K562 (cell line): Measurements from ENCODE around the gene DMBT1. TPM values are rescaled to one million over a fixed set of nuclear protein-coding genes. Genes with fewer than 3 reads are reported as not detected.

Experiments
- ATAC-seq: fragments of 200-7000 bp; cut with Tn5 transposase; 3 replicates; pipeline ENCODE4 v1.9.1; 2020; ENCODE audit warnings: moderate library complexity
- BruUV-seq: library from RNA; stranded (reverse); fragments of 400-500 nt; replicated peaks from 2 replicates; lab custom pipeline; 2021; lab: Mats Ljungman, UMichigan
- CTCF ChIA-PET: fragments of 300-600 bp; formaldehyde crosslinking; extraction: SDS; loops from one replicate; lab custom pipeline; 2021; ENCODE audit warnings: low intra/inter-chr PET ratio; lab: Yijun Ruan, JAX
- POLR2A ChIA-PET: fragments of 300-600, 350-650 bp; sonication (Branson Sonifier 250); formaldehyde crosslinking; extraction: SDS; loops from one replicate; lab custom pipeline; 2021; ENCODE audit warnings: antibody characterized with exemption, inconsistent platforms; lab: Yijun Ruan, JAX
- DNase-seq, 4 experiments: peaks; one replicate each; pipeline versions ENCODE4 v3.0.0 to v3.0.0-alpha.2; 2011 to 2018; ENCODE audit warnings: low spot score in 3 of 4, mixed read lengths in 3 of 4; ENCODE audit errors: extremely low read depth in 1 of 4
- FAIRE-seq: peaks from 2 replicates; lab custom pipeline; 2011; peaks lifted over from hg19 to GRCh38; lab: Jason Lieb, UNC
- H2AFZ ChIP-seq: 2 replicates; pipeline ENCODE4 v1.6.0; 2011; ENCODE audit warnings: low read depth, low read length, control low read depth, inconsistent platforms
- H3K27ac ChIP-seq: fragments of 200-600 bp; 3 replicates; pipeline ENCODE4 v1.8.0; 2011; ENCODE audit warnings: low read depth, mild to moderate bottlenecking, control low read depth, inconsistent platforms, low read length, moderate library complexity, mixed read lengths; ENCODE audit errors: extremely low read depth
- H3K27me3 ChIP-seq, 2 experiments: fragments of 300-600 bp in 1 of 2; 2 replicates in 1 of 2; 3 replicates in 1 of 2; pipeline versions ENCODE4 v1.6.0 to v1.8.0; 2011; ENCODE audit warnings: inconsistent platforms in 2 of 2, low read length in 2 of 2, mild to moderate bottlenecking in 1 of 2, mixed read lengths in 1 of 2, moderate library complexity in 1 of 2; ENCODE audit not compliant: control insufficient read depth in 2 of 2, insufficient read depth in 2 of 2
- H3K36me3 ChIP-seq: fragments of 300-600 bp; 3 replicates; pipeline ENCODE4 v1.8.0; 2011; ENCODE audit warnings: mild to moderate bottlenecking, low read length, inconsistent platforms; ENCODE audit not compliant: control insufficient read depth, insufficient read depth
- H3K4me1 ChIP-seq, 2 experiments: fragments of 200-600 bp in 1 of 2; replicated peaks in 1 of 2; 2 replicates in 1 of 2; 3 replicates in 1 of 2; pipeline versions ENCODE4 v1.5.1 to v1.8.0; 2011; ENCODE audit warnings: inconsistent platforms in 2 of 2, low read length in 2 of 2, mild to moderate bottlenecking in 1 of 2, mixed read lengths in 1 of 2, moderate library complexity in 1 of 2; ENCODE audit not compliant: control insufficient read depth in 2 of 2, insufficient read depth in 2 of 2
- H3K4me2 ChIP-seq: 2 replicates; pipeline ENCODE4 v1.6.1; 2011; ENCODE audit warnings: low read length, control low read depth, inconsistent platforms, mixed read lengths; ENCODE audit not compliant: insufficient read depth
- H3K4me3 ChIP-seq: fragments of 200-600 bp; sonication (generic), shearing (Covaris generic); 2 replicates; pipeline ENCODE4 v1.5.1; 2016; ENCODE audit warnings: control low read depth, inconsistent platforms
- H3K79me2 ChIP-seq: fragments of 200-600 bp; 3 replicates; pipeline ENCODE4 v1.8.0; 2011; ENCODE audit warnings: low read length, inconsistent platforms; ENCODE audit not compliant: control insufficient read depth, insufficient read depth
- H3K9ac ChIP-seq, 2 experiments: 2 replicates each; pipeline versions ENCODE4 v1.6.0 to v1.6.1; 2011; ENCODE audit warnings: low read depth in 2 of 2, low read length in 2 of 2, control low read depth in 1 of 2, inconsistent platforms in 1 of 2, mild to moderate bottlenecking in 1 of 2, mixed read lengths in 1 of 2; ENCODE audit not compliant: insufficient read depth in 1 of 2
- H3K9me1 ChIP-seq: one replicate; pipeline ENCODE4 v1.6.0; 2011; ENCODE audit warnings: inconsistent platforms, mild to moderate bottlenecking, low read length, moderate library complexity; ENCODE audit not compliant: control insufficient read depth, insufficient read depth
- H3K9me3 ChIP-seq: replicated peaks from 2 replicates; pipeline ENCODE4 v1.5.1; 2011; ENCODE audit warnings: low read depth, low read length, inconsistent platforms; ENCODE audit not compliant: control insufficient read depth, insufficient read depth
- H4K20me1 ChIP-seq: replicated peaks from 2 replicates; pipeline ENCODE4 v1.6.1; 2011; ENCODE audit warnings: low read length, inconsistent platforms, mixed read lengths; ENCODE audit not compliant: control insufficient read depth, insufficient read depth
- ARID3B ChIP-seq: fragments of 250-450 bp; sonication (Bioruptor Pico); IDR thresholded peaks from 2 replicates; pipeline ENCODE4 v1.4.0; 2020; ENCODE audit warnings: borderline replicate concordance
- C11orf30 ChIP-seq: fragments of 450-650 bp; IDR thresholded peaks from 2 replicates; pipeline ENCODE4 v1.6.1; 2016; ENCODE audit warnings: low read depth, mild to moderate bottlenecking
- ERF ChIP-seq: fragments of 450-650 bp; formaldehyde crosslinking; IDR thresholded peaks from 2 replicates; pipeline ENCODE4 v1.4.0; 2020; ENCODE audit warnings: mild to moderate bottlenecking, mixed read lengths
- ESRRA ChIP-seq: fragments of 450-650 bp; IDR thresholded peaks from 2 replicates; pipeline ENCODE4 v1.6.1; 2014; ENCODE audit warnings: low read depth, mild to moderate bottlenecking, moderate library complexity, borderline replicate concordance
- HNRNPH1 ChIP-seq: fragments of 200-400 bp; formaldehyde crosslinking; optimal IDR thresholded peaks from 2 replicates; pipeline ENCODE3; 2017; ENCODE audit warnings: low read depth, mild to moderate bottlenecking, low read length, moderate library complexity
- JUNB ChIP-seq: fragments of 450-650 bp; formaldehyde crosslinking; conservative IDR thresholded peaks from 2 replicates; pipeline ENCODE4 v1.4.0; 2020; ENCODE audit warnings: mild to moderate bottlenecking
- KHSRP ChIP-seq: fragments of 450-650 bp; IDR thresholded peaks from 2 replicates; pipeline ENCODE4 v1.6.1; 2017
- MXD1 ChIP-seq: fragments of 250-450 bp; sonication (Bioruptor Pico); IDR thresholded peaks from 2 replicates; pipeline ENCODE4 v1.8.0; 2021; ENCODE audit warnings: borderline replicate concordance, mild to moderate bottlenecking, moderate library complexity; ENCODE audit not compliant: poor library complexity, severe bottlenecking
- NELFE ChIP-seq: IDR thresholded peaks from 2 replicates; pipeline ENCODE4 v1.6.1; 2011; ENCODE audit warnings: mild to moderate bottlenecking; ENCODE audit not compliant: insufficient read depth, insufficient read length
- NUFIP1 ChIP-seq: fragments of 450-650 bp; IDR thresholded peaks from 2 replicates; pipeline ENCODE4 v1.6.1; 2018; ENCODE audit not compliant: partially characterized antibody
- POLR2B ChIP-seq: fragments of 450-650 bp; IDR thresholded peaks from 2 replicates; pipeline ENCODE4 v1.6.1; 2018; ENCODE audit warnings: low read depth; ENCODE audit not compliant: partially characterized antibody
- PPARD ChIP-seq: fragments of 250-450 bp; sonication (Bioruptor Pico); IDR thresholded peaks from 2 replicates; pipeline ENCODE4 v1.8.0; 2022; ENCODE audit warnings: inconsistent platforms, mild to moderate bottlenecking, moderate library complexity
- PTRF ChIP-seq: fragments of 450-650 bp; IDR thresholded peaks from 2 replicates; pipeline ENCODE4 v1.6.1; 2016; ENCODE audit warnings: mild to moderate bottlenecking, missing genetic modification characterization, missing compliant biosample characterization
- RERE ChIP-seq: sonication (generic); formaldehyde crosslinking; IDR thresholded peaks from 2 replicates; pipeline ENCODE4 v1.8.0; 2023; ENCODE audit warnings: missing genetic modification reagents, mild to moderate bottlenecking, borderline replicate concordance
- SMARCC2 ChIP-seq: fragments of 450-650 bp; IDR thresholded peaks from 2 replicates; pipeline ENCODE4 v1.6.1; 2017; ENCODE audit warnings: antibody characterized with exemption, moderate library complexity, mild to moderate bottlenecking, low read depth
- ZNF347 ChIP-seq: fragments of 450-650 bp; formaldehyde crosslinking; IDR thresholded peaks from 2 replicates; pipeline ENCODE4 v1.4.0; 2020; ENCODE audit warnings: low read depth, mild to moderate bottlenecking, moderate library complexity
- ZNF551 ChIP-seq: fragments of 250-450 bp; sonication (Bioruptor Pico); IDR thresholded peaks from 2 replicates; pipeline ENCODE4 v1.5.0; 2021; ENCODE audit warnings: mild to moderate bottlenecking, moderate library complexity
- ZNF707 ChIP-seq: fragments of 250-450 bp; sonication (Bioruptor Pico); conservative IDR thresholded peaks from 2 replicates; pipeline ENCODE4 v1.8.0; 2022; ENCODE audit warnings: inconsistent platforms, mild to moderate bottlenecking, moderate library complexity
- WGBS: fragments of 100-300 bp; shearing (Covaris generic); methylation state at CpG from one replicate; pipeline ENCODE4 v1.1.6; 2016; ENCODE audit warnings: low coverage, mixed read lengths; ENCODE audit not compliant: insufficient coverage; ENCODE audit errors: missing lambda C conversion rate; 5-methylcytosine and 5-hydroxymethylcytosine counted together
- in situ Hi-C: fragments of 300-500 bp; cut with MboI; formaldehyde crosslinking; loops from 4 replicates; pipeline ENCODE4 v1.15.0; 2018; ENCODE audit warnings: inconsistent platforms, mixed read lengths
- intact Hi-C: fragments of 100-400 bp; cut with micrococcal nuclease; formaldehyde crosslinking; loops from 2 replicates; pipeline ENCODE4 v1.14.2; 2022
- polyA plus RNA-seq, 8 experiments: library from polyadenylated mRNA; depleted of rRNA in 4 of 8; stranded (reverse) in 5 of 8; unstranded in 3 of 8; fragments of >200 nt; fragmentation: Nextera tagmentation in 2 of 8; fragmentation: Illumina TruSeq in 1 of 8; extraction: Ambion mirVana in 2 of 8; extraction: Trizol in 1 of 8; gene quantifications; 2 replicates each; pipeline versions ENCODE4 v1.2.1 to v1.2.3, GENCODE V29; 2011 to 2014; ENCODE audit warnings: inconsistent platforms in 1 of 8, missing spikeins in 1 of 8
- total RNA-seq, 7 experiments: library from RNA; depleted of rRNA in 6 of 7; stranded (reverse); fragments of >200 nt in 6 of 7; fragmentation: Illumina TruSeq in 2 of 7; extraction: Trizol in 2 of 7; gene quantifications; 2 replicates each; pipeline versions ENCODE4 v1.2.1 to v1.2.3, GENCODE V29; 2011 to 2021; ENCODE audit warnings: low replicate concordance in 1 of 7

Gene DMBT1
- total and polyA plus RNA-seq, 9 of the 15 experiments (the other 6 are each of a cell fraction or from before 2014, with no cell fraction given) = 0.01 to 0.07 TPM; not detected in 7

GRCh38 chr10:122550427-122550826 lies 10.1 kb upstream of the DMBT1 start:
- Histone ChIP-seq H3K27ac (no peak overlapping the region), H2AFZ (no peak overlapping the region), H3K27me3 (peaks cover 0 to 7% of the 10 kb centered on the region in 2 experiments; a peak in 1 of 5 replicates), H3K79me2 (no peaks in the 10 kb centered on the region), H3K36me3 (no peaks in the 10 kb centered on the region), H3K4me2 (no peak overlapping the region), H3K9ac (no peak overlapping the region), H3K4me3 (no peak overlapping the region)
- ATAC-seq = no peak
- intact Hi-C loops = no loop called here
- TF ChIP-seq PTRF (tag) (no peak), HNRNPH1 (no peak), ERF (CRISPR knock-in tag) (no peak), RERE (CRISPR knock-in tag) (no peak), ZNF551 (no peak), ZNF707 (CRISPR knock-in tag) (no peak), MXD1 (CRISPR knock-in tag) (no peak), C11orf30 (no peak), PPARD (CRISPR knock-in tag) (no peak), ARID3B (CRISPR knock-in tag) (no peak), ESRRA (no peak), KHSRP (no peak), SMARCC2 (no peak), ZNF347 (CRISPR knock-in tag) (no peak), JUNB (no peak), NUFIP1 (no peak), POLR2B (no peak), NELFE (no peak)
- TF ChIP-seq, all 486 proteins: peak for 0
- BruUV-seq = no TSS peak
- Histone ChIP-seq H3K4me1 (no peaks in the 10 kb centered on the region), H3K9me3 (no peaks in the 10 kb centered on the region), H3K9me1 (no peaks in the 10 kb centered on the region), H4K20me1 (no peaks in the 10 kb centered on the region)
- FAIRE-seq (no peak), DNase-seq (no peak)
- in situ Hi-C loops = no loop called here
- WGBS = 0% methylated on average over 5 of the region's 9 CpGs
- CTCF ChIA-PET = no interaction called here
- POLR2A ChIA-PET = no interaction called here
